HG03175 (cell line): Measurements from ENCODE around the gene TRMT1.

ENCODE experiments used
- ATAC-seq: cut with Tn5 transposase; IDR thresholded peaks from one replicate; pipeline ENCODE4 v1.9.1; 2021; ENCODE audit warnings: mild to moderate bottlenecking, moderate library complexity; ENCODE audit not compliant: unreplicated experiment

Gene TRMT1

DNA sequence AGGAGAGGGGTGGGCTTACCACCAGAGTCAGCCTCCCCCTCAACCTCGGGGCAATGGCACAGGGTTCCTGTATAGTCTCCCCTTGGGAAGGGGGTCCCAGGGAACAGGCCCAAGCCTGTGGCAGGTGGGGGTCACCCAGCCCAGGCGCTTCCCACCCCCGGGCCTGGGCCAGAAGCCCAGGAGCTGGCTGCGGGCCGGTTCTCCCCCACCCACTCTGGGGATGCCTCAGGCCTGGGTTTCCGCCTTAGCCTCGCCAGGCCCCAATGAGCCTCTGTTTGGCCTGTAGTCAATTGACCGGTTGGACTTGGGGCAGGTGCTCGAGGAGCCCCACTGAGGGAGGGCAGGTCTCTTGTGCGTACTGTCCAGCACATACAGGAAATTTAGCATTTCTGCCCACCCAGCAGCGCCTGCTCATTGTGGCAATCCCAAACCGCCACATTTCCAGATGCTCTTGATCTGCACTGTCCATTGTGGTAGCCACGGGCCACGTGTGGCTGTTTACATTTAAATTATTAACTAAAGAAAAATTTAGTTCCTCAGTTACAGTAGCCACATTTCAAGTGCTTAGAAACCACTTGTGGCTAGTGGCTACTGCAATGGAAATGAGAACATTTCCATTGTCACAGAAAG is 23.8 kb downstream of the TRMT1 start:
- ATAC-seq, result no peak

DNA sequence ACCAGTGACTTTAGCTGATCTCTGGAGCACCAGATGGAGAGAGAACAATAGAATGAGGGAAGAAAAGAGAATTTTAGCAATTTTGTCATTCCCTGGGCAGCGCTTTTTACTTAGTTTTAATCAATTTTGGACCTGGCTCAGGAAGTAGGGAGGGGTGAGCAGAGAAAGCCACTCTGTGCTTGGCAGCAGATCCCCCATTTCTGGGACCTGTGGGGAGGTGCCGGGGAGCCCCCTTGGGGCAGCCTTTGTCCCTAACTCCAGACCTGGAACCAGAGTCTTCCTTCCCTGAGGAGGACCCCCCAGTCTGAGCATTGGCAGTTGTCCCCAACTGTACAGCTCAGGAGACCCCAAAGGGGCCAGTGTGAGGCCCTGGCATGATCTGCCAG is 24.4 kb downstream of the TRMT1 start:
- no peak for ATAC-seq

DNA sequence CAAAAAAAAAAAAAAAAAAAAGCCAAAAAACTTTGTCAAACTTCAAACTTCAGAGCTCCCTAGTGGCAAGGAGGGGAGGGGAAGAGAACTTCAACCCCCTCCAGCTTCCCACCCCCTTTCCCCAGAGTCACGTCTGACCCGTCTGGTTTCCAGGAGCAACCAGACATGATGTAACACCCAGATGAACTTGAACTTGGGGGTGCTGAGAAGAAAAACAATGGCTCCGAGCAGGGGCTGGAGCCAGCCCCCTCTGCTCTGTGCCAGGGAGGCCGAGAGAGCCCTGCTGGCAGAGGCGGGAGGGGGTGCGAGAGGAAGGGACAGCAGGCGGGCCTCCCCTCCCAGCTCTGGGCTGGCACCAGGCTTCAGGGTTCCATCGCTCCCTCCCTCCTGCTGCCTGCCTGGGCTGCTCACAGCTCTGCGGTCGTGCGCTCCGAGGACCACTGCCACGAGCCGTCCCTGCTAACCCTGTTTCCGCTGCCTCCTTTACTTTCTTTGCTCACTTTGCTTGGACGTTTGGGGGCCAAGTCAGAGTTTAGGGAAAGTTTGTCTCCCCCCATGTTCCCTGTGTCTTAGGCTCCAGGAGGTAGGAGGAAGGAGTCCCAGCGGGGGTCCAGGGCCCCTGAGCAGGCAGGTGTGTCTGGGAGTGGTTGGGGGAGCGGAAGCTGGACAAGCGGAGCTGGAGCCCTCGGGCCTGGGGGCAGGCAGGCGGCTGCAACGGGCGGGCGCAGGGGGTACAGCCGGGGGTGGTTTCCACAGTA is 25.0 kb downstream of the TRMT1 start:
- no peak for ATAC-seq

DNA sequence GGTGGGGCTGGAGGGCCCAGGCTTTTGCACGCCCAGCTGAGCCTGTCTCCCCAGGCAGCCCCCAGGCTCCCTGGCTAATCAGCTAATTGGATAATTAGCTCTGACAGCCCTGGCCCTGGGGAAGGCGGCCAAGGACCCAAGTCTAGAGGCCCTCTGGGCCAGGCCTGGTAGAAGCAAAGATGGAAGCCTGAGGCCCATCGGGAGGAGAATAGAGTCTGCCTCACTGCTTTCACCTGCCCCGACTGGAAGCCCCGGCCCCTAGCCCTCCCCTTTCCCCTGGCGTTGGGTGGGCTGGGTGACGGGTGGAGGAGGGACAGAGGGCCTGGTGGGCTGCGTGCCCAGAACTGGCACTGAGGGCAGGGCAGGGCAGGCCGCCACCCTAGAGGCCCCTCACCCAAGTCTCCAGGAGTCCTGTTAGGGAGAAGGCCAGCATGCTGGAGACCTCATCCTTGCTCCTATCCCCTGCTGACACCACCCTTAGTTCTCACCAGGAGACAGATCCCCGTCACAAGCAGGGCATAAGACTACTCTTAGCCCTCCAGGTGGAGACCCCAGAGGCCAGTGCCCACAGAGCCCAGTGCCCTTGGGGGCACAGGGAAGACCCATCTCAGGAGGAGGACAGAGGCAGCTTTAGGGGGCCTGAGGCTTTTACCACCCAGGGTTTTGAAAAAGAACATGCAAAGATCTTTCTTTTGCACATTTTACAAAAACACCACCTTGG is 25.9 kb downstream of the TRMT1 start:
- ATAC-seq, result no peak

DNA sequence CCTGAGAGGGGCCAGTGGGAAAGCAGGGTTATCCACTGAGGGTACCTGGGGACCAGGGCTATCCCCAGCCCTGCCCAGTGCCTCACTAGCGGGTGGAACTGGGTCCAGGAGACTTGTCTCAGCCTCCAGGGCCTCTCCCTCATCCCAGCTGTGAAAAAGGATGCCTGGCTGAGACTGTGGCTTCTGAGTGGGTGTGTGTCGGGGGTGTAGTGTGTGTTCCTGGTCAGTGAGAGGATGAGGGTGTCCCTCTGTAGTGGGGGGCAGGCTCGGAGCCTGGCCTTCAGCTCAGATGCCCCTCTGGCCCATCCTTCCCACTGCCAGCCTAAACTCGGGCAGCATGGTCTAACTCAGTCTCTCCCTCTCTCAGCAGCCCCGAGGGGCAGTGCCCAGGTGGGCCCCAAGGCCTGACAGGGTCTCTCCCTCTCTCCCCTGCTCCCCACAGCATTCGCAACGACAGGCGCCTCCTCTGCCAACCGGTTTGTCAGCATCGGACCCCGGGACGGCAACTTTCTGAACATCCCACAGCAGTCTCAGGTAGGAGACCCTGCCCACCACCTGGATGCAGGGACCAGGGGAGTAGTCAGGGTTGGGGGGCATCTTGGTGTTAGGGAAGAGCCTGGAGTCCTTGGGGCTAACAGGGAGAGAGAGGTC is 26.6 kb downstream of the TRMT1 start:
- no peak for ATAC-seq

DNA sequence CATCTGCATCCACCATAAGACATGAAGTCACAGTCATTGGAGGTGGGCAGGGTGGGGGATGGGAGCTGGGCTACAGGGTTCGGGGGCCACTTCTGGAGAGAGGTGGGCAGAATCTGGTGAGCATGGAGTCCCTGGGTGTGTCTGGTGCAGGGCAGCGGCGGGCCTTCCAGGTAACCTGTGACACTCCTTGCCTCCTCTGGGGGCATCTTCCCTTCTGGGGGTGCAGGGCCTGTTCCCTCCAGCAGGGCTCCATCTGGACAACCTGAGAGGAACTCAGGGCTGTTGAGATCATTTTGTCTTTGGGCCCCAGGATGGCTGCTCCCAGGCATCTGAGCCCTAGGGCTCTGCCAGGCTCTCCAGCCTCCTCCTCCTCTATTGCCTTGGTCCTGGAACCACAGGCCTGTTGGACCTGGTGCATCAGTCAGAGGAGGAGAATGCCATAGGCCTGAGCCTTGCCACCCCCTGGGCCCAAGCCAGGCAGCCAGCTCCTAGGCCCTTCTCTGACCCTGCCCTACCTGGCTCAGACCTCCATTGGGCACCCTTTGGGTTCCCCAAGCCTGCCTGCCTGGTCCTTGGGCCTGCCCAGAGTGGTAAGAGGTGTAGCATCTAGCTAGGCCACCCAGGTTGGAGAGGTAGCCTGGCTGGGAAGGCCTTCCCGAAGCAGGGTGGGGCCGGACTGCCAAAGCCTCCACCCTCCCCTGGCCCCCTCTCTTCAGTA is 27.2 kb downstream of the TRMT1 start:
- ATAC-seq, result no peak

DNA sequence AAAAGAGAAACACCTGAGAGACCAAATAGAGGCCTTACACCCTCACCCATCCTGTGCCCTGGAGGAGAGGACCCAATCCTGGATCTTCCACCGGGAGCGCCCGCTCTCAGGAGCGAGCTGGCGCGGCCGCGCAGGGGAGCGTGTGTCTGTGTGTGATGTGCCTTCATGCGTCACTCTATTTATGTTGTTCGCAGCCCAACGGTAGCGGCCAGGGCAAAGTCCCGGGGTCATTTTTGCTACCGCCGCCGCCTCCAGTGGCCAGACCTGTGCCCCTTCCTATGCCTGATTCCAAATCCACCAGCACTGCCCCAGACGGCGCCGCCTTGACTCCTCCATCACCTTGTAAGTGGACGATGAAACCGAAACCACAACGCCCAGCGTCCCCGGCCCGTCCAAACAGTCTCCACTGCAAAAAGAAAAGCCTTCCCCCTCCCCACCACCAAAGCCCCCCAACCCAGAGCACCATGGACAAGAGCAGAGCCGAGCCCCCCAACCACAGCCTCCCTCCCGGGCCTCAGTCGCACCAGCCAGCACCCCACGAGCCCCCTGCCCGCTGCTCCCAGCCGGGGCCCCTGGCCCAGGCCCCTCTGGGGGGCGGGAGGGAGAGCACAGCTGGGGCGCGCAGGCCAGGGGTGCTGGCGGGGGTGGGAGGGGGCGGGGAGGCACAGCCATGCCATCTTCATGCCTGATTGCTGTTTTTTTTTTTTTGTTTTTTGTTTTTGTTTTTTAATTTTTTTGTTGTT is 28.6 kb downstream of the TRMT1 start:
- no peak for ATAC-seq

DNA sequence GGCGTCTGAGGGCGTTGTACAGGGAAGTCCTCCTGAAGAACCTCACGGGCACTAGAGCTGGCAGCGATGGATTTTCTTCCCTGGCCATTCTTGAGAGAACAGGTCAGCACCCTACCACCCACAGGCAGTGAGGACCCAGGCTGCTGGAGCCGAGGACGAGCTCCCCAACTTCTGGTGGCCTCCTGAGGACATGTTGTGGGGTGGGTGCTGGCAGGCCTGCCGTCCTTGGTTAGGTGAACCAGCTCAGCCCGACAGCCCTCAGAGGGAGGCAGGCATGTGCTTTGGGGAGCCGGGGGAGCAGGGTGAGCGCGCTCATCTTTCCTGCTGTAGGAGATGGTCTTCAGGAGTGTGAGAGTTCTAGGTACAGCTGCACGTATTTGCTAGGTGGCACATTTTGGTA is 29.2 kb downstream of the TRMT1 start:
- ATAC-seq, result no peak

DNA sequence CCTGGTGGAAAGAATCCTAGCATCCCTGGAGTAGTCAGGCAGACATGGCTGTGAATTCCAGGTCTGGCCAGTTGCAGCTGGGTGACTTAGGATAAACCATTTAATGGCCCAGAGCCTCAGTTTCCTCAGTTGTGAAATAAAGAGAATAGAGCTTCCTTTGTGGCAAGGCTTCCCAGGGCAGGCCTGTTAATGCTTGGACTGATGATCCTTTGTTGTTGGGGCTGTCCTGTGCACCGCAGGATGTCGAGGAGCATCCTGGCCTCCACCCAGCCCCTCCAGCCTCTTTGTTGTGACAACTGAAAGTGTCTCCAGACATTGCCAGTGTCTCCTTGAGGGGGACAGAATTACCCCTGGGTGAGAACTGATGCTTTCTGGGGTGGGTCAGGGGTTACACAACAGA is 30.2 kb downstream of the TRMT1 start:
- ATAC-seq, result no peak

DNA sequence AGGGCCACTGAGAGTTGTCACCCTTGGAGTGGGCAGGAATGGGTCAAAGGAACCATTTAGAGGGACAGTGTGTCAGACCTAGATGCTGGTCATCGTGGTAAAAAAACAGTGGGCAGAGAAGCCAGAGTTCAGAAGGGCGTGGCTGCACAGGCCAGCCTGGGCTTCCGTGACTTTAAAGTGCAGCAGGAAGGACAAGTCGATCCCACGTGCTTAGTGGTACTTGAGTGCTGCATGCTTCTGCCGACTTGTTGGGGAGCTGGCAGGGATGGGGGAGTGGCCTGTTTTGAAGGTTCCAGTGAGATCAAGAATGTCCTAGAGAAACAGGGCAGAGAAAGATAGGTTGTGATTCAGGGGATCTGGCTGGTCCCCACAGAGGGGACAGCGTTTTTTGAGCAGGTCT is 30.9 kb downstream of the TRMT1 start:
- ATAC-seq, result no peak

DNA sequence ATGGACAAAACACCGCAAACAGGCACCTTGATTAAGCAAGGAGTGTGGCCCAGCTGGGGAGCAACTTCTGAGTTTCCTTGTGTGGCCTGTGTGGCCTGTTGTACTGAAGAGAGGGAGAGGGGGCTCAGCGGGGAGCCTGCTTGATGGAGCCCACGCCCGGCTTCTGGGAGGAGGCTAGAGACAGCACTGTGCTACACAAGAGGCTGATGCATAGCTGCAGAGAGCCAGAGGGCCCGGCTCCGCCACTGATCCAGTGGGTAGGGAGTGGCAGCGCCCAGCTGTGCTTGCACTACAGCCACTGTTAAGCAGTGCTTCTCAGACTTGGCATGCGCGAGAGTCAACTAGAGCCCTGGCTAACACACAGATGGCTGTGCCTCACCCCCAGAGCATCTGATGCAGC is 32.9 kb downstream of the TRMT1 start:
- ATAC-seq, result no peak

DNA sequence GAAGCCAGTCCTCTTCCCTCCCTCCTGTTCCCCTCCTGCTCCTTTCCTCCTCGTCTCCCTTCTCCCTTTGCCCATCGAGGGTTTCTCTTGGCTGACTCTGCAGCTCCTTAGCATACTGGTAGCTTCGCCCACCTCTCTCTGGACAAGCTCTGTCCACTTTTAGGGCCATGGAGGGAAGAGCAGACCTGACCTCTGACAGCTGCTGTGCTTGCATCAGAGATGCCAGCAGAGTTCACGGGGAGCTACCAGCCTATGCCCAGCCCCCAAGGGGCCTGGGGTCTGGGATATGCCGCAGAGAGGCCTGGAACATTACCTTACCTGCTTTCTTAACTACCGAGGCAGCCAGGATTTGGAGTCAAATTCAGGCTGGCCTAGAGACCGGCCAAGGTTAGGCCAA is 33.5 kb downstream of the TRMT1 start:
- ATAC-seq, result no peak

DNA sequence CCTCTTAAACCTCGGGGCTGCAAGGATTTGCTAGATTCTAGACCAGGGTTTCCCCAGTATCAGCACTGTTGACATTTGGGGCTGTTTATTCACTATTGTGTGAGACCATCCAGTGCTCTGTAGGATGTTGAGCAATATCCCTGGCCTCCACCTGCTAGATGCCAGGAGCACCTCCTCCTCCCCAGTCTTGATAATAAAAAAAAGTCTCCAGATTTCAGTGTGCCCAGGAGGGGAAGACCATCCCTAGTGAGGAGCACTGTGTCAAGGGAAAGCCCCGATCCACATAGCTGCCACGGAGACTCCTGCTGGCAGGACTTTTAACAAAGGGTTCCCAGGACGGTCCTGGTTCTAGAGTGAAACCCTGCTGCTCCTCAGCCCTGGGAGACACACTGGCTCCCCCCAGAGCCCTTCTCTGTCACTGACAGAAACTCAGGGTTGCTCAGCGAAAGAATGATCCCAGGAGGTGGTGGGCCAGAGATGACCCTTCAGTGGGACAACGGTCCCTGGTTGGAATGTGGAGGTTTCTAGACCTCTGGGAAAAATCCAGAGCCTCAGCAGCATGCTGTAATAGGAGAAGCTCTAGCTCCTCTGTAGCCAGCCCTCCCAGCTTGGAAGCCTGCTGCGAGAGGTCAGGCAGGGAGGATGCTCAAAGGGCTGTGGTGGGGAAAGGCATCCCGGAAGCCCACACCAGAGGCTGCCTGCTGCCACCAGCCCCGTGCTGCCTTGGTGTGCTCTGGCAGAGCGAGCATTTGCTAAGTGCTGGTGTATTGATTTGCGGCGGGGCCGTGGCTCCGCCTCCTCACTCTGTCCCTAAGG is 34.1 kb downstream of the TRMT1 start:
- no peak for ATAC-seq

DNA sequence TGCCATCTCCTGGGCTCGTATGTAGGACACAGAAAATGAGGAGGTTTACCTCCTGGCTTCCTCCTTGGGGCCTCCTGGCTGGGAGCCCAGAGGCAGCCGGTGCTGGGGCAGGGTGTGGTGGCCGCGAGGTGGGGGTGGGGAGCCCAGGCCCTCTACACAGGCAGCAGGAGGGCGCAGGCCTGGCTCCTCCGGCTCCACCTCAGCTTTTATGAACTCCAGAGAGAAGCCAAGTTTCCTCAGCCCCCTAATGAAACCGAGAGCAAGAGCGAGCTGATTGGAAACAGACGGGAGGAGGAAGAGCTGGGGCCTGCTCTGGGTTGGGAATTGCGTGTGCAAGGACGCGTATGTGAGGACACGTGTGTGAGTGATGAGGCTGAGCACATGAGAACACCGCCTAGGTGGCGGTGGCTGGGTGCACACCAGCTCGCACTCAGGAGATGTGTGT is 37.0 kb downstream of the TRMT1 start:
- no peak for ATAC-seq

DNA sequence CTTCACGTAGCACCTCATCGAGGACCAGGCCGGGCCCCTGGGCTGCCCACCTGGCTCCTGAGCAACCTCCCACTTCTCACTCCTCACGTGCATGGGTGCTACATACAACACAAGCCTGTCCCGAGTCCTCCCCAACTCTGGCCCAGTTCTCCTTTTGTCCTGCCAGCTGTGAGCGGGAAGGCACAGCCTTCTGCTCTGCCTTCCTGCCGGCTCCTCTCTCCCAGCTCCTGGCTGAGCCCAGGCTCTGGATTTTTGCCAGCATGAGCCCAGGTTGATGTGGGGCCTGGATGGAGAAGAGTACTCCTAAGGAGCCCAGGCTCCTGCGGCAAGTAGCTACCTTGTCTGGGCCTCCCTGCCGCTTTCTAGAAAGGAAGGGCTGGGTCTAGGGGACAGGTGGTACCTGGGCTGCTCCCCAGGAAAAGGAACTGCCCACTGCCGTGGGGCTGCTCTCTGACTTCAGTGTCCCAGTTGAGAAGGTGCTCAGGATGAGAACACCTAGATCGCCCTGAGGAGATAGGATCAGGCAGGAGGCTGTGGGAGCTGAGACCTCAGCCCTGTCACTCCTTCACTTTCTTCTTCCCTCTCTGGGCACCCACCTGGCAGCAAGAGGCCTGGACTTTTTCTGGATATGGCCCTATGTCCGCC is 37.5 kb downstream of the TRMT1 start:
- ATAC-seq, result no peak

DNA sequence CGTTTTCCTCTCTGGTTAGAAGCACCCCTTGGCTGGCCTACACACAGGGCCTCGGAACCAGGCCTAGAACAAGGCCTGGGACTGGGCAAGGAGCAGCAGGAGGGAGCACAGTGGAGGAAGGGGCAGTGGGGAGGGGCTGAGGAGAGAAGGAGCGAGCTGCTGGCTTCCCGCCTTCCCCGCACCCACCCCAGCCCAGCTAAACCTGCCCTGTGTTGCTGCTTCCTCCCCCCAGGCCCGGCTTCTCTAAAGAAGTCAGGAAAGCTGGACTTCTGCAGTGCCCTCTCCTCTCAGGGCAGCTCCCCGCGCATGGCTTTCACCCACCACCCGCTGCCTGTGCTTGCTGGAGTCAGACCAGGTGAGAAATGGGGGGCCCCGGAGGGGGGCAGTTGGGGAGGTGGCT is 38.2 kb downstream of the TRMT1 start:
- no peak for ATAC-seq

DNA sequence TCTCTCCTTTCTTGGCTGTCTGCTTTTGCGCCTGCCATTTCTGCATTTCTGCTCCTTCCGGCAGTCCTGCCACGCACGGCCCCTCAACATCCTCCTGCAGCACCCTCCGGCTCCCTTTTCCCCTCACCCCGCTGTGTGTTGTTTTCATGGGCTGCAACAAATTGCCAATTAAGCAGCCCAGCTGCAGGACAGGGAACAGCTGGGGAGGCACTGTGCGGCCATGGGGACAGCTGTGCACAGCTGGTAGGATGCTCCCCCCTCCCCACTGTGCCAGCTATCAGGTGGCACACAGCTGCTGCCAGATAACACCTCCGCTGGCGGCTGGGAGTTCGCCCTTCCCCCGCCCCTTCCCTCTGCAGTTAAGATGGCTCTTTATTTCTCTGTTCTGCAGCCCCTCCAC is 39.3 kb downstream of the TRMT1 start:
- ATAC-seq, result no peak

DNA sequence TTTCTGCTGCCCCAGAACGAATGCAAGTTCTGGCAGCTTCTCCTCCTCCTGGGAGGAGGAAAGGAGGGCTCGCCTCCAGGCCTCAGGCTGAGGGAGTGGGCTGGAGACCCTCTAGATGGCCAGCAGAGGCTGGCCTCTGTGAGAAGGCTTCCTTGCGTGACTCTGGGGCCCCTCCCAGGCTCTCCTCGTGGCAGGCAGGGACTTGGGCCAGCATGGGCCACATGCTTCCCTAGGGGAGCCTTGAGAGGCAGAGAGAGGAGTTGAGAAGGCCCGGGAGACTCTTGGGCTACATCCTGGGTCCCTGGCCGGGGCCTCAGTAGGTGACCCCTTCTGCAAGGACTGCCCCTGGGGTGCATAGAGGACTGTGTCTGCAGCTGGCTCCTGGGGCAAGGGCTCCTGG is 39.8 kb downstream of the TRMT1 start:
- ATAC-seq, result no peak

DNA sequence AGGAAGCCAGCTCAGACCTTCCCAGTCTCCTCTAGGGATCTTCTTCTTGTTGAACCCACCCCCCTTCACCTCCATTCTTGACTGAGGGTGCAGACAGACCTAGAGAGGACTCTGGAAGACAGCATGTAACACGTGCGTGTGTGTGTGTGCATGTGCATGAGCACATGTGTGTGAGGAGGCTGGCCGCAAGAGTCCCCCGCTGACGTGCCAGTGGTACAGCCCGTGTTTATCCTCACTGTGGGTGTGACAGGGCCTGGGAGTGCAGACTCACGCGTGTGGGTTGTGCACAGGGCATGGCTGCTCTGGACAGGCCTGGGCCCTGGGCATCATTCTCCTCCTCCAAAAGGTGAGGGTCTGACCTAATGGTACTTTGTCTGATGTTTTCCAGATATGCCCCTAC is 40.2 kb downstream of the TRMT1 start:
- no peak for ATAC-seq
